ENCODE measurements around the gene CERS1. TPM values are rescaled to one million over a fixed set of nuclear protein-coding genes. Genes with fewer than 3 reads are reported as not detected.

CERS1 gene
- total RNA-seq (2022; extraction: Qiagen RNA extraction), result 4.4 to 6.0 TPM (median 5.6 TPM) in 5 replicates

GRCh38 chr19:18895824-18896341, at the start of gene CERS1:
Gene CERS1, minus strand, starts transcription at chr19:18896158. Its CDS starts 86 bp downstream, at chr19:18896072.

GRCh38 chr19:18940769-18941627, 45.0 kb upstream of the CERS1 start, which contains the start of gene HOMER3:
Gene HOMER3, minus strand, starts transcription at chr19:18941217. Its CDS starts 2,235 bp downstream, at chr19:18938982.

GRCh38 chr19:18919086-18919899, 23.3 kb upstream of the CERS1 start, which contains the start of the genes COPE and DDX49:
Gene COPE, minus strand, starts transcription at chr19:18919387. Its CDS starts 39 bp downstream, at chr19:18919348.
Gene DDX49, plus strand, starts transcription at chr19:18919715. Its CDS starts 27 bp downstream, at chr19:18919742.

GRCh38 chr19:18831524-18832305, 64.2 kb downstream of the CERS1 start, which contains the start of gene UPF1:
Gene UPF1, plus strand, starts transcription at chr19:18831959. Its CDS starts 251 bp downstream, at chr19:18832210.

Other genes starting within 250 kb of the CERS1 start
- 3.4 to 5.5 TPM (median 4.2 TPM) in 5 replicates for gene CRTC1, start 212.5 kb downstream of the CERS1 start, total RNA-seq (2022; extraction: Qiagen RNA extraction)
- 0.04 to 0.06 TPM (median 0.05 TPM) in 4 of 5 replicates, not detected in the other for gene COMP, start 104.9 kb downstream of the CERS1 start, total RNA-seq (2022; extraction: Qiagen RNA extraction)
- gene UPF1, start 64.2 kb downstream of the CERS1 start, total RNA-seq (2022; extraction: Qiagen RNA extraction), result 33.1 to 46.1 TPM (median 41.4 TPM) in 5 replicates
- gene COPE, start 23.2 kb upstream of the CERS1 start, total RNA-seq (2022; extraction: Qiagen RNA extraction), result 137 to 173 TPM (median 169 TPM) in 5 replicates
- gene DDX49, start 23.6 kb upstream of the CERS1 start, total RNA-seq (2022; extraction: Qiagen RNA extraction), result 32.4 to 48.7 TPM (median 44.7 TPM) in 5 replicates
- 24.1 to 36.1 TPM (median 32.1 TPM) in 5 replicates for gene HOMER3, start 45.1 kb upstream of the CERS1 start, total RNA-seq (2022; extraction: Qiagen RNA extraction)
- 23.8 to 34.5 TPM (median 33.0 TPM) in 5 replicates for gene SUGP2, start 137.4 kb upstream of the CERS1 start, total RNA-seq (2022; extraction: Qiagen RNA extraction)
- 24.2 to 30.9 TPM (median 29.9 TPM) in 5 replicates for gene ARMC6, start 137.4 kb upstream of the CERS1 start, total RNA-seq (2022; extraction: Qiagen RNA extraction)
- 0.44 to 1.2 TPM (median 0.67 TPM) in 5 replicates for gene SLC25A42, start 167.8 kb upstream of the CERS1 start, total RNA-seq (2022; extraction: Qiagen RNA extraction)
- 19.5 to 29.5 TPM (median 26.2 TPM) in 5 replicates for gene TMEM161A, start 242.3 kb upstream of the CERS1 start, total RNA-seq (2022; extraction: Qiagen RNA extraction)

Measured in A549 treated with CORT108297 at 1 μM for 4 hours (cell line).